Nephron (organoid): ENCODE results near the gene GNB1.

ENCODE experiments used
- H3K27ac Mint-ChIP-seq, 3 experiments: 2 replicates each; pipeline ENCODE4 v1.8.0; 2020; ENCODE audit warnings: mixed read lengths in 3 of 3, mild to moderate bottlenecking in 2 of 3, moderate library complexity in 1 of 3
- H3K27me3 Mint-ChIP-seq: 2 replicates; pipeline ENCODE4 v1.8.0; 2021; ENCODE audit warnings: low read depth, mild to moderate bottlenecking, moderate library complexity, mixed read lengths
- H3K36me3 Mint-ChIP-seq: 2 replicates; pipeline ENCODE4 v1.8.0; 2020; ENCODE audit warnings: low read depth, mixed read lengths
- H3K4me1 Mint-ChIP-seq: 2 replicates; pipeline ENCODE4 v1.8.0; 2020; ENCODE audit warnings: mixed read lengths
- H3K4me3 Mint-ChIP-seq, 3 experiments: 2 replicates each; pipeline ENCODE4 v1.8.0; 2020; ENCODE audit warnings: mild to moderate bottlenecking in 3 of 3, mixed read lengths in 3 of 3, moderate library complexity in 2 of 3
- H3K9me3 Mint-ChIP-seq: 2 replicates; pipeline ENCODE4 v1.8.0; 2020; ENCODE audit warnings: mixed read lengths
- CTCF ChIP-seq, 3 experiments: fragments of 200-600 bp; sonication (generic); IDR thresholded peaks; one replicate each; pipeline ENCODE4 v1.5.0; 2021; ENCODE audit warnings: antibody characterized with exemption in 3 of 3; ENCODE audit not compliant: unreplicated experiment in 3 of 3

GNB1 gene

GRCh38 chr1:1899967-1900327, 9.1 kb upstream of the GNB1 start:
- no peak overlapping the region for H3K4me3 Mint-ChIP-seq
- H3K4me1 Mint-ChIP-seq, result peaks cover 2% of the 10 kb centered on the region
- peaks cover 11% of the 10 kb centered on the region for H3K27me3 Mint-ChIP-seq
- no peaks in the 10 kb centered on the region for H3K36me3 Mint-ChIP-seq
- no peaks in the 10 kb centered on the region for H3K9me3 Mint-ChIP-seq
- H3K27ac Mint-ChIP-seq, result no peak overlapping the region
- TF ChIP-seq CTCF (IDR thresholded peaks at IDR 0.05; ENCODE audit: unreplicated experiment in 3 of 3), result no peak

DNA sequence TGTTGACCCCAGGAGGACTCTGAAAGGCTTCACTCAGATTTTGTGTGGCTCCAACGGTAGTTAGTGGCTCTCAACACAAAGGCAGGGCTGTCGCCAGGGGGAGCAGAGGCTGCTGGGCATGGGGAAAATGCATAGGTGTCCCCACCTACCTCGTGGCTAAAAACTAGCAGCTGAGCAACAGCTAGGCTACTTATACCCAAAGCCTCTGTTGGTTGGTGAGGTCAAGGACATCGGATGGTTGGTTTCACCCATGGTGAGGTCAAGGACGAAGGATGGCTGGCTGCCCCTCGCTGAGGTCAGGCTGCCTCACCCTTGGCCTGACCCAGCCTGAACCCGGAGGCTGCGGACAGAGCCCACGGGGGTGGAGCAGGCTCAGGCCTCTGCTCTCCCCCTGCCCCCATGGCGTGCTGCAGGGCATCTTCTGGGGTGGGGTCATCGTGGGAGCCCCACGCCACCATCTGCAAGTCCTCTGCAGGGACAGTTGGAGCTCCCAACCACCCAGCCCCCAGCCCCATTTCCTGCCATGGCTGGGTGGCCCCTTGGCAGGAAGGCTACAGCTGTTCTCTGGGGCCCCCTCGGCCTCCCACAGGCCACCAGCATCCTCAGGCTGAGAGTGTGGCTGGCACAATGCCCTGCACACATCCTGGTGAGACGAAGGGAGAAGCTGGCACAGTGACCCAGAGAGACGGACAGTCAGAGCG, 8.5 kb upstream of the GNB1 start:
- no peak overlapping the region for H3K27ac Mint-ChIP-seq

GRCh38 chr1:1898246-1898933, 7.5 kb upstream of the GNB1 start:
- H3K27ac Mint-ChIP-seq, result no peak overlapping the region
- no peak for TF ChIP-seq CTCF (IDR thresholded peaks at IDR 0.05; ENCODE audit: unreplicated experiment in 3 of 3)
- peaks cover 15% of the 10 kb centered on the region for H3K27me3 Mint-ChIP-seq
- H3K9me3 Mint-ChIP-seq, result no peaks in the 10 kb centered on the region
- peaks cover 10% of the 10 kb centered on the region for H3K4me1 Mint-ChIP-seq
- H3K4me3 Mint-ChIP-seq, result no peak overlapping the region
- H3K36me3 Mint-ChIP-seq, result no peaks in the 10 kb centered on the region

More for the DNA sequence above, 8.5 kb upstream of the GNB1 start:
- Mint-ChIP-seq H3K4me1 (peaks cover 7% of the 10 kb centered on the region), H3K9me3 (no peaks in the 10 kb centered on the region), H3K36me3 (no peaks in the 10 kb centered on the region), H3K27me3 (peaks cover 11% of the 10 kb centered on the region), H3K4me3 (no peak overlapping the region)
- no peak for TF ChIP-seq CTCF (IDR thresholded peaks at IDR 0.05; ENCODE audit: unreplicated experiment in 3 of 3)

DNA sequence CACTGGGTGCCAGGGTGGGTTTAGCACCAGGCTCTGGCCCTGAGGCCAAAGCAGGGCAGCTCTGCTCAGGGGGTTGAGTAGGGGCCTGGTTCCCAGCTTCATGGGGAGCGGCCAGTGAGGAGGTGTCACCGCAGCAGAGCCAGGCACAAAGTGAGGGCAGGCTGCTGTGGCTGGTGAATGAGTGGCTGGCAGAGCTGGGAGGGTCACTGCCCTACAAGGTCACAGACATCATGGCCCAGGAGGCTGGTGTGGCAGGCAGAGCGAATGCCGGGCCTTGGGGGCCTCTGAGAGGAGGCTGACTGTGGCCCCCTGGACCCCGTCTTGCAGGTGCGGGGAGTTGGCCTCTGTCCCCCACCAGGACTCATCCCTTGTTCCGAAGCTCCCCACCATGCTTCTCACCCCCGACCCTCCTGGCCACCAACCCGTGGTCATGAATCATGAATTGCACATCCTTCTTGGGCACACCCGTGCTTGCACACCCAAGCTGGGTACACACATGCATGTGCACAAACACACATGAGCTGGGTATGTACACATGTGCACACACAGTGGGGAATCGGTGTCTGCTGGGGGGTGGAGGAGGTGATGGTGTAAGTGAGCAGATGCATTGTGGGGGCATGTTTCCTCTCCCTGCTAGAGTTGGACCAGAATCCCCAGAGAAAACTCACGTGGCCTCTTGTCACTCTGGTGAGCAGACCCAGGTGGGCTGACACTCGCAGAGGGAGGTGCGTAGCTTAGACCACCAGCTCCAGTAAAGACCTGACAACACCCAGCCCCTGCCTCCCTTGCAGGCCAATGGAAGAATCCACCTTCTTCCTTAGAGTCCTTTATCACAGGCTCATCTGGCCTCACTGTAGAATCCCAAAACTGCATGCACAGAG, 4.8 kb upstream of the GNB1 start:
- Mint-ChIP-seq H3K36me3 (no peaks in the 10 kb centered on the region), H3K4me3 (peak overlapping the region in 2 of 3 experiments; percentile 34 to 51), H3K4me1 (peaks cover 19% of the 10 kb centered on the region), H3K27me3 (peaks cover 15% of the 10 kb centered on the region), H3K27ac (no peak overlapping the region), H3K9me3 (no peaks in the 10 kb centered on the region)
- TF ChIP-seq CTCF (IDR thresholded peaks at IDR 0.05; ENCODE audit: unreplicated experiment in 3 of 3), result no peak

- Mint-ChIP-seq H3K4me3 (peak overlapping the region; percentile 59 to 75 (median 62)), H3K27ac (peak overlapping the region in 2 of 3 experiments; percentile 58 to 88), H3K9me3 (no peaks in the 10 kb centered on the region), H3K4me1 (peaks cover 19% of the 10 kb centered on the region), H3K36me3 (no peaks in the 10 kb centered on the region), H3K27me3 (peaks cover 15% of the 10 kb centered on the region)
- TF ChIP-seq CTCF (IDR thresholded peaks at IDR 0.05; ENCODE audit: unreplicated experiment in 3 of 3), result no peak
These were observed 4.2 kb upstream of the GNB1 start for GRCh38 chr1:1895060-1895418.
